ENCODE measurements around the gene PNRC1. TPM values are rescaled to one million over a fixed set of nuclear protein-coding genes. Genes with fewer than 3 reads are reported as not detected.

The PNRC1 gene
- polyA plus RNA-seq, 1 of the 3 experiments (the other 2 are of a cell fraction): 7.8 TPM

GRCh38 chr6:89048288-89048923 lies 32.1 kb upstream of the PNRC1 start:
- no peak for DNase-seq
- peak overlapping the region; percentile 58; the same call in 1 of the 2 replicates for H2AFZ ChIP-seq (ENCODE audit: low read depth)

GRCh38 chr6:89048985-89049384 lies 31.6 kb upstream of the PNRC1 start:
- Histone ChIP-seq H3K36me3 (replicated peaks in 1 of 2; ENCODE audit: control insufficient read depth in 1 of 2, insufficient read depth in 2 of 2, low read length in 1 of 2) (no peaks in the 10 kb centered on the region), H2AFZ (ENCODE audit: low read depth) (peak overlapping the region; percentile 58; the same call in 1 of the 2 replicates), H3K9ac (no peak overlapping the region), H3K79me2 (ENCODE audit: insufficient read depth) (no peaks in the 10 kb centered on the region), H3K9me3 (no peaks in the 10 kb centered on the region), H3K27me3 (ENCODE audit: insufficient read depth) (no peaks in the 10 kb centered on the region), H3K4me2 (no peak overlapping the region), H3K9me2 (no peaks in the 10 kb centered on the region), H3K4me1 (ENCODE audit: control insufficient read depth in 1 of 2, insufficient read depth in 2 of 2, low read depth in 1 of 2, low read length in 1 of 2) (no peaks in the 10 kb centered on the region; a peak in 2 of 4 replicates), H3K4me3 (ENCODE audit: low read depth in 2 of 2, low read length in 1 of 2) (no peak overlapping the region), H3F3A (replicated peaks; ENCODE audit: insufficient read depth) (no peaks in the 10 kb centered on the region), H4K20me1 (ENCODE audit: insufficient read depth) (no peaks in the 10 kb centered on the region), H3K27ac (ENCODE audit: low read depth in 2 of 2, low read length in 1 of 2) (no peak overlapping the region; a peak in 1 of 4 replicates)
- TF ChIP-seq USF2 (IDR thresholded peaks at IDR 0.05; ENCODE audit: borderline replicate concordance, low read depth, low read length) (no peak), PBX3 (IDR thresholded peaks at IDR 0.05) (0 out of 2 replicates have a peak, but pooled peaks have one; percentile 10), MAX (IDR thresholded peaks at IDR 0.05; ENCODE audit: low read depth) (0 out of 2 replicates have a peak, but pooled peaks have one; percentile 7), NFIC (IDR thresholded peaks at IDR 0.05; ENCODE audit: borderline replicate concordance) (peak; percentile 63), ELF1 (IDR thresholded peaks at IDR 0.05) (no peak), TEAD4 (IDR thresholded peaks at IDR 0.05; ENCODE audit: borderline replicate concordance, insufficient read depth) (no peak)
- ChIA-PET POLR2A (no interaction called here), CTCF (interaction anchor here (0.6 kb wide), 1 partner anchor 324 kb away, joined by 3 read pairs; no protein-coding TSS in a partner anchor)
- DNase-seq: no peak
- 72% methylated on average over 1 of the region's 1 CpG for WGBS (ENCODE audit: low lambda C conversion rate)

More at GRCh38 chr6:89048288-89048923, 32.1 kb upstream of the PNRC1 start:
- Histone ChIP-seq H3K36me3 (replicated peaks in 1 of 2; ENCODE audit: control insufficient read depth in 1 of 2, insufficient read depth in 2 of 2, low read length in 1 of 2) (no peaks in the 10 kb centered on the region), H3K9me3 (no peaks in the 10 kb centered on the region), H3K4me2 (no peak overlapping the region), H3K9me2 (no peaks in the 10 kb centered on the region), H3K79me2 (ENCODE audit: insufficient read depth) (no peaks in the 10 kb centered on the region), H3K4me1 (ENCODE audit: control insufficient read depth in 1 of 2, insufficient read depth in 2 of 2, low read depth in 1 of 2, low read length in 1 of 2) (no peaks in the 10 kb centered on the region; a peak in 2 of 4 replicates), H3K27ac (ENCODE audit: low read depth in 2 of 2, low read length in 1 of 2) (no peak overlapping the region; a peak in 1 of 4 replicates), H4K20me1 (ENCODE audit: insufficient read depth) (no peaks in the 10 kb centered on the region), H3K9ac (no peak overlapping the region), H3K27me3 (ENCODE audit: insufficient read depth) (no peaks in the 10 kb centered on the region), H3F3A (replicated peaks; ENCODE audit: insufficient read depth) (no peaks in the 10 kb centered on the region), H3K4me3 (ENCODE audit: low read depth in 2 of 2, low read length in 1 of 2) (no peak overlapping the region)
- 53% methylated on average over 3 of the region's 3 CpGs for WGBS (ENCODE audit: low lambda C conversion rate)
- TF ChIP-seq FOSL2 (IDR thresholded peaks at IDR 0.05; ENCODE audit: borderline replicate concordance, low read depth): peak; percentile 29; the same call in 1 of the 2 replicates
- TF ChIP-seq TCF12 (IDR thresholded peaks at IDR 0.05): no peak; the same call in 1 of the 2 replicates
- CTCF ChIA-PET: no interaction called here
- POLR2A ChIA-PET: no interaction called here

GRCh38 chr6:89050155-89050554 lies 30.4 kb upstream of the PNRC1 start:
- Histone ChIP-seq H3K9me2 (no peaks in the 10 kb centered on the region), H3K4me1 (ENCODE audit: control insufficient read depth in 1 of 2, insufficient read depth in 2 of 2, low read depth in 1 of 2, low read length in 1 of 2) (no peaks in the 10 kb centered on the region; a peak in 2 of 4 replicates), H3K9ac (no peak overlapping the region), H3K27me3 (ENCODE audit: insufficient read depth) (no peaks in the 10 kb centered on the region), H3K27ac (ENCODE audit: low read depth in 2 of 2, low read length in 1 of 2) (no peak overlapping the region), H3K4me3 (ENCODE audit: low read depth in 2 of 2, low read length in 1 of 2) (no peak overlapping the region), H2AFZ (ENCODE audit: low read depth) (no peak overlapping the region), H3K36me3 (replicated peaks in 1 of 2; ENCODE audit: control insufficient read depth in 1 of 2, insufficient read depth in 2 of 2, low read length in 1 of 2) (no peaks in the 10 kb centered on the region), H3K9me3 (no peaks in the 10 kb centered on the region), H3K79me2 (ENCODE audit: insufficient read depth) (no peaks in the 10 kb centered on the region), H4K20me1 (ENCODE audit: insufficient read depth) (no peaks in the 10 kb centered on the region), H3K4me2 (no peak overlapping the region), H3F3A (replicated peaks; ENCODE audit: insufficient read depth) (no peaks in the 10 kb centered on the region)
- 53% methylated on average over 3 of the region's 3 CpGs for WGBS (ENCODE audit: low lambda C conversion rate)
- no peak for DNase-seq
- CTCF ChIA-PET: interaction anchor here (1.4 kb wide), 1 partner anchor 193 kb away, joined by 4 read pairs; no protein-coding TSS in a partner anchor
- TF ChIP-seq MXI1 (IDR thresholded peaks at IDR 0.05; ENCODE audit: low read depth, low read length): no peak
- no peak for TF ChIP-seq EZH2phosphoT487 (IDR thresholded peaks at IDR 0.05; ENCODE audit: borderline replicate concordance, low read depth)
- TF ChIP-seq YY1 (IDR thresholded peaks at IDR 0.05; ENCODE audit: low read depth): no peak
- TF ChIP-seq NRF1 (IDR thresholded peaks at IDR 0.05; ENCODE audit: low read depth, low read length): no peak
- TF ChIP-seq USF1 (IDR thresholded peaks at IDR 0.05; ENCODE audit: borderline replicate concordance, low read depth): no peak
- no peak for TF ChIP-seq JUND (IDR thresholded peaks at IDR 0.05)
- no peak for TF ChIP-seq GATA2 (CRISPR knock-in tag; IDR thresholded peaks at IDR 0.05)
- no peak for TF ChIP-seq IRF3 (IDR thresholded peaks at IDR 0.05; ENCODE audit: low read depth, low read length)
- no peak for TF ChIP-seq FOXJ3 (CRISPR knock-in tag; IDR thresholded peaks at IDR 0.05)
- TF ChIP-seq MEF2A (IDR thresholded peaks at IDR 0.05; ENCODE audit: borderline replicate concordance, low read depth): no peak
- TF ChIP-seq POLR2AphosphoS5 (IDR thresholded peaks at IDR 0.05; ENCODE audit: low read depth, low read length): no peak
- POLR2A ChIA-PET: no interaction called here
